HuH-7 (cell line): ENCODE measurements around the gene ERICH3.

Experiments used
- DNase-seq: peaks from one replicate; pipeline ENCODE4 v3.0.0; 2011; ENCODE audit warnings: low spot score

ERICH3 gene

GRCh38 chr1:74673351-74674111, at the start of gene ERICH3:
Gene ERICH3 (minus strand): TSS chr1:74673792. CDS start chr1:74673519, 273 bp downstream.
- no peak for DNase-seq

- DNase-seq = no peak
Observed at GRCh38 chr1:74717626-74718025, 44.0 kb upstream of the ERICH3 start.

GRCh38 chr1:74716822-74717221, 43.2 kb upstream of the ERICH3 start:
- no peak for DNase-seq

GRCh38 chr1:74715806-74716205, 42.2 kb upstream of the ERICH3 start:
- no peak for DNase-seq

- no peak for DNase-seq
Observed at GRCh38 chr1:74715236-74715502, 41.6 kb upstream of the ERICH3 start.

GRCh38 chr1:74714429-74715235, 41.0 kb upstream of the ERICH3 start:
- DNase-seq = no peak

- DNase-seq = no peak
Observed at GRCh38 chr1:74713849-74714248, 40.3 kb upstream of the ERICH3 start.

GRCh38 chr1:74712881-74713280, 39.3 kb upstream of the ERICH3 start:
- no peak for DNase-seq

- DNase-seq = no peak
Observed at GRCh38 chr1:74703386-74704182, 30.0 kb upstream of the ERICH3 start.

- no peak for DNase-seq
Observed at GRCh38 chr1:74699331-74699730, 25.7 kb upstream of the ERICH3 start.

GRCh38 chr1:74697832-74698231, 24.2 kb upstream of the ERICH3 start:
- no peak for DNase-seq

GRCh38 chr1:74693473-74693872, 19.9 kb upstream of the ERICH3 start:
- DNase-seq = no peak

- DNase-seq = no peak
Observed at GRCh38 chr1:74690909-74691308, 17.3 kb upstream of the ERICH3 start.

- DNase-seq = no peak
Observed at GRCh38 chr1:74690364-74690696, 16.7 kb upstream of the ERICH3 start.

GRCh38 chr1:74689621-74690363, 16.2 kb upstream of the ERICH3 start:
- DNase-seq = no peak

GRCh38 chr1:74686928-74687327, 13.3 kb upstream of the ERICH3 start:
- DNase-seq = no peak

- DNase-seq = no peak
Observed at GRCh38 chr1:74684301-74684700, 10.7 kb upstream of the ERICH3 start.

- DNase-seq = no peak
Observed at GRCh38 chr1:74683656-74684055, 10.1 kb upstream of the ERICH3 start.

- no peak for DNase-seq
Observed at GRCh38 chr1:74681851-74682250, 8.3 kb upstream of the ERICH3 start.

- no peak for DNase-seq
Observed at GRCh38 chr1:74681449-74681848, 7.9 kb upstream of the ERICH3 start.

GRCh38 chr1:74681001-74681400, 7.4 kb upstream of the ERICH3 start:
- DNase-seq = no peak

GRCh38 chr1:74679811-74680210, 6.2 kb upstream of the ERICH3 start:
- DNase-seq = no peak
